HepG2 (cell line): ENCODE data around the gene UBQLN1. TPM values are rescaled to one million over a fixed set of nuclear protein-coding genes. Genes with fewer than 3 reads are reported as not detected.

Experiments
- DMAP1 ChIP-seq: IDR thresholded peaks from 2 replicates; pipeline ENCODE4 v1.6.1; 2016
- ERF ChIP-seq: IDR thresholded peaks from 2 replicates; pipeline ENCODE4 v1.6.1; 2018; ENCODE audit warnings: missing biosample characterization, missing genetic modification reagents
- FOXP4 ChIP-seq: sonication (generic); formaldehyde crosslinking; IDR thresholded peaks from 2 replicates; pipeline ENCODE4 v1.4.0; 2020; ENCODE audit warnings: missing genetic modification reagents
- GABPA ChIP-seq, 2 experiments: IDR thresholded peaks; 2 replicates each; pipeline ENCODE4 v1.6.1; 2011 to 2016; ENCODE audit warnings: low read depth in 2 of 2, low read length in 1 of 2, missing biosample characterization in 1 of 2, missing genetic modification characterization in 1 of 2
- HINFP ChIP-seq: sonication (generic); formaldehyde crosslinking; IDR thresholded peaks from 2 replicates; pipeline ENCODE4 v1.4.0; 2020; ENCODE audit warnings: low read depth, mild to moderate bottlenecking, missing genetic modification reagents
- HOXA5 ChIP-seq: sonication (generic); formaldehyde crosslinking; IDR thresholded peaks from 2 replicates; pipeline ENCODE4 v1.4.0; 2020; ENCODE audit warnings: missing genetic modification reagents
- MAX ChIP-seq: IDR thresholded peaks from 2 replicates; pipeline ENCODE4 v1.6.1; 2012; ENCODE audit warnings: inconsistent platforms
- NCOA5 ChIP-seq: sonication (generic); formaldehyde crosslinking; IDR thresholded peaks from 2 replicates; pipeline ENCODE4 v1.4.0; 2020; ENCODE audit warnings: missing genetic modification reagents
- NR2F1 ChIP-seq, 2 experiments: fragments of 450-650 bp in 1 of 2; formaldehyde crosslinking in 1 of 2; IDR thresholded peaks; 2 replicates each; pipeline versions ENCODE4 v1.5.0 to v1.6.1; 2016 to 2020; ENCODE audit warnings: mild to moderate bottlenecking in 1 of 2, missing compliant biosample characterization in 1 of 2, missing genetic modification reagents in 1 of 2, moderate library complexity in 1 of 2
- POGK ChIP-seq: sonication (generic); formaldehyde crosslinking; conservative IDR thresholded peaks from 2 replicates; pipeline ENCODE4 v1.8.0; 2022; ENCODE audit warnings: mild to moderate bottlenecking, moderate library complexity, missing genetic modification reagents
- SOX6 ChIP-seq, 2 experiments: fragments of 450-650 bp in 1 of 2; sonication (generic) in 1 of 2; formaldehyde crosslinking in 1 of 2; IDR thresholded peaks; 2 replicates each; pipeline versions ENCODE4 v1.4.0 to v1.6.1; 2017 to 2020; ENCODE audit warnings: antibody characterized with exemption in 1 of 2, mild to moderate bottlenecking in 1 of 2, missing genetic modification reagents in 1 of 2
- SP5 ChIP-seq: IDR thresholded peaks from 2 replicates; pipeline ENCODE4 v1.6.1; 2016; ENCODE audit warnings: low read depth, borderline replicate concordance
- SUZ12 ChIP-seq: fragments of 150-350 bp; IDR thresholded peaks from 2 replicates; pipeline ENCODE4 v1.6.1; 2014; ENCODE audit warnings: low read depth, low read length
- TOPORS ChIP-seq: sonication (generic); formaldehyde crosslinking; IDR thresholded peaks from 2 replicates; pipeline ENCODE4 v1.8.0; 2023; ENCODE audit warnings: mild to moderate bottlenecking, missing genetic modification reagents
- ZGPAT ChIP-seq: IDR thresholded peaks from 2 replicates; pipeline ENCODE4 v1.6.1; 2016; ENCODE audit warnings: mild to moderate bottlenecking
- ZNF143 ChIP-seq: sonication (generic); formaldehyde crosslinking; IDR thresholded peaks from 2 replicates; pipeline ENCODE4 v1.4.0; 2020; ENCODE audit warnings: missing genetic modification reagents
- ZNF382 ChIP-seq: sonication (generic); formaldehyde crosslinking; IDR thresholded peaks from 2 replicates; pipeline ENCODE4 v1.5.0; 2020; ENCODE audit warnings: missing genetic modification reagents, mild to moderate bottlenecking, borderline replicate concordance
- ZNF446 ChIP-seq: sonication (generic); formaldehyde crosslinking; IDR thresholded peaks from 2 replicates; pipeline ENCODE4 v1.5.0; 2020; ENCODE audit warnings: mild to moderate bottlenecking, missing genetic modification reagents
- ZNF530 ChIP-seq: sonication (generic); formaldehyde crosslinking; IDR thresholded peaks from 2 replicates; pipeline ENCODE4 v1.5.0; 2020; ENCODE audit warnings: low read depth, mild to moderate bottlenecking, missing genetic modification reagents
- ZNF607 ChIP-seq: sonication (generic); formaldehyde crosslinking; IDR thresholded peaks from 2 replicates; pipeline ENCODE4 v1.5.1; 2020; ENCODE audit warnings: missing genetic modification reagents, mild to moderate bottlenecking, borderline replicate concordance
- ZNF644 ChIP-seq: IDR thresholded peaks from 2 replicates; pipeline ENCODE4 v1.6.1; 2016; ENCODE audit warnings: low read depth
- ZNF790 ChIP-seq: sonication (generic); formaldehyde crosslinking; IDR thresholded peaks from 2 replicates; pipeline ENCODE4 v1.8.0; 2022; ENCODE audit warnings: missing genetic modification reagents, mild to moderate bottlenecking, borderline replicate concordance
- ZNF792 ChIP-seq: IDR thresholded peaks from 2 replicates; pipeline ENCODE4 v1.6.1; 2016
- polyA plus RNA-seq, 8 experiments: library from polyadenylated mRNA; depleted of rRNA in 3 of 8; stranded (reverse) in 7 of 8; unstranded in 1 of 8; fragments of >200 nt; fragmentation: Illumina TruSeq in 4 of 8; extraction: Trizol in 4 of 8; gene quantifications; 2 replicates each; pipeline versions ENCODE4 v1.2.1 to v1.2.3, GENCODE V29; 2011 to 2016; ENCODE audit warnings: low read depth in 4 of 8, missing spikeins in 1 of 8, mixed read lengths in 1 of 8; ENCODE audit not compliant: insufficient read depth in 1 of 8
- total RNA-seq, 5 experiments: library from RNA; depleted of rRNA; stranded (reverse); fragments of >200 nt; fragmentation: Illumina TruSeq; extraction: Trizol; gene quantifications; 2 replicates each; pipeline ENCODE4 v1.2.3, GENCODE V29; 2016; ENCODE audit warnings: low read depth in 1 of 5

Gene UBQLN1
- total and polyA plus RNA-seq, 2 of the 13 experiments (the other 11 are each of a cell fraction or from before 2014, with no cell fraction given), result 78.1 to 83.8 TPM

GRCh38 chr9:83629433-83630104 is 78.2 kb downstream of the UBQLN1 start (continued):
- TF ChIP-seq SOX6 (IDR thresholded peaks at IDR 0.05) (no peak), SOX6 (CRISPR knock-in tag; IDR thresholded peaks at IDR 0.05) (peak; percentile 88), ZGPAT (CRISPR knock-in tag) (peak; percentile 70), GABPA (IDR thresholded peaks at IDR 0.05; ENCODE audit: low read depth, low read length) (no peak), GABPA (CRISPR knock-in tag; IDR thresholded peaks at IDR 0.05; ENCODE audit: low read depth) (0 out of 2 replicates have a peak, but pooled peaks have one; percentile 23), NR2F1 (CRISPR knock-in tag; IDR thresholded peaks at IDR 0.05) (peak; percentile 93 to 96), TOPORS (peak; percentile 53; the same call in 1 of the 2 replicates), POGK (CRISPR knock-in tag) (no peak), ZNF607 (CRISPR knock-in tag) (0 out of 2 replicates have a peak, but pooled peaks have one; percentile 35), ZNF530 (CRISPR knock-in tag) (no peak), NCOA5 (no peak), ZNF382 (no peak), SP5 (CRISPR knock-in tag) (peak; percentile 47; the same call in 1 of the 2 replicates), MAX (peak; percentile 81), HOXA5 (peak; percentile 46; the same call in 1 of the 2 replicates), ERF (0 out of 2 replicates have a peak, but pooled peaks have one; percentile 39), FOXP4 (CRISPR knock-in tag) (peak; percentile 82), DMAP1 (CRISPR knock-in tag) (peak; percentile 53; the same call in 1 of the 2 replicates), HINFP (CRISPR knock-in tag) (peak; percentile 42; the same call in 1 of the 2 replicates), ZNF790 (no peak), ZNF446 (CRISPR knock-in tag) (no peak), SUZ12 (no peak), ZNF143 (CRISPR knock-in tag) (peak; percentile 22; the same call in 1 of the 2 replicates), ZNF644 (CRISPR knock-in tag) (peak; percentile 92), ZNF792 (CRISPR knock-in tag) (peak; percentile 35; the same call in 1 of the 2 replicates)
